IPS-NIHi7 (cell line): Measurements from ENCODE around the gene BRAT1.

Source experiments
- DNase-seq: peaks from one replicate; pipeline ENCODE4 v3.0.0; 2012; ENCODE audit warnings: mixed read lengths; ENCODE audit errors: extremely low spot score

Gene BRAT1

GRCh38 chr7:2495418-2496299, 59.7 kb downstream of the BRAT1 start:
- DNase-seq: peak; percentile 82

DNA sequence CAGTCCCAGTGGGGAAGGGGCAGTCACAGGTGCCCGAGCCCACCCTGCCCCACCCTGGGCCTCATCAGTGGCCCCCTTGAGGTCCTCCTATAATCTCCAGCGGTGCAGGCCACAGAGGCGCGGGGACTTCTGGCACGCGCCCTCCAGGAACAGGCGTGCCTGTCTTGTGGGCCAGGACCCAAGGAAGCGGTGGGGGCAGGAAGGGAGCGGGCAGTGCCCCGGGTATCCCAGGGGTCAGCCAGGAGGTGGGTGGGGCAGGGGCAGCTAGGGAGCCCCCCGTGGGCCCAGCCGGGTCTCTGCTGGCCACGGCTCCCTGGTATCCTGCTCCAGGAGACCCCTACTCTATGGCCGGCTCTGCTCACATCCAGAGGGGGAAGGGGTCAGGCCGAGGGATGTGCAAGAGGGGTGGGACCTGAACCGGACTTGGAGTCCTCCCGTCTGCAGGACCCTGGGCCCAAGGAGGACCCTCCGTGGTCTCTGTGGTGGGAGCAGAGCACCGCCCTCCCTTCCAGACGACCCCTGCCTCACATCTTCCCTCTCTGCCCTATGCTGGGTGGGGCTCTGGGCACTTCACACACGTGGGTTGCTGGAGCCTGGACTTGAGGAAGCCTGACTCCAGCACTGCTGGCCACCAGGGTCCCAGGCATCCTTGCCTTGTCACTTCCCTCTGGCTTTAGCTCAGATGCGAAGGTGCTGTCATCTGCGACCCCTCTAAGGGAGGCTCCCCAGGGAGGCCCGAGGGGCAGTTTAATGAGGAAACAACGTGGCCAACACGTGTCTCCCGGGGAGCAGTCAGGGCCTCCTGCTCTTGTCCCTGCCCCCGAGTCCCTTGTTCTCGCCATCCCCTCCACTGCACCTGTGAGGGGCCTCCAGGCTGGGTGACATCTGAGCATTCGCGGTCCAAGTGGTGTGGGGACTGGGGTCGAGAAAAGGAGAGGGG, 60.9 kb downstream of the BRAT1 start:
- DNase-seq: no peak

GRCh38 chr7:2493205-2494164, 61.8 kb downstream of the BRAT1 start:
- no peak for DNase-seq

DNA sequence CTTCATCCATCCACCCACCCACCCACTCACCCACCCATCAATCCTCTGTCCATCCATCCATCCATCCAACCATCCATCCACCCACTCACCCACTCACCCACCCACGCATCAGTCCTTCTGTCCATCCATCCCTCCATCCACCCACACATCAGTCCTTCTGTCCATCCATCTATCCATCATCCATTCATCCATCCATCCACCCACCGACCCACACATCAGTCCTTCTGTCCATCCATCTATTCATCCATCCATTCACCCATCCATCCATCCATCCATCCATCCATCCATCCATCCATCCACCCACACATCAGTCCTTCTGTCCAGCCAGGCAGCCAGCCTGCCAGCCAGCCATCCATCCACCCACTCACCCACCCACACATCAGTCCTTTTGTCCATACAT, 63.3 kb downstream of the BRAT1 start:
- no peak for DNase-seq

DNA sequence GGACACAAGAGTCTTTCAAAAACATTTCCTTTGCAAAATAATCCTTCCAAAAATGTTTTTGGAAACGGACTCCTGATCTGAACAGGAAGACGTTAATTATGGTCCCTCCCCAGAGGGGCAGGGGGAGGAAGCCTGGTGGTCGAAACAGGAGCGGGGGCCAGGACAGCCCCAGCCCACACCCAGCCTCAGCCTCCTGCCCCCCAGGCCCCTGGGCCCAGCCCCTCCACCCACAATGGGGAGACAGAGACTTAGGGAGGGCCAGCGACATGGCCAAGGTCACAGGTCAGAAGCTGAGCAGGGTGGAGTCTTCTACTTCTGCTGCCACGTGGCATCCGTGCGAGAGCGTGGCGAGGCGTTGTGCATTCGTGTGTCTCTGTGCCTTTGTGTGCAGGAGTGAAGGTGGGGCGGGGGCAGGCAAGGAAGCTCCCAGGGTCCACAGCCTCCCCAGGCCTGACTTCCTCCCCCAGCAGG, 65.1 kb downstream of the BRAT1 start:
- no peak for DNase-seq

DNA sequence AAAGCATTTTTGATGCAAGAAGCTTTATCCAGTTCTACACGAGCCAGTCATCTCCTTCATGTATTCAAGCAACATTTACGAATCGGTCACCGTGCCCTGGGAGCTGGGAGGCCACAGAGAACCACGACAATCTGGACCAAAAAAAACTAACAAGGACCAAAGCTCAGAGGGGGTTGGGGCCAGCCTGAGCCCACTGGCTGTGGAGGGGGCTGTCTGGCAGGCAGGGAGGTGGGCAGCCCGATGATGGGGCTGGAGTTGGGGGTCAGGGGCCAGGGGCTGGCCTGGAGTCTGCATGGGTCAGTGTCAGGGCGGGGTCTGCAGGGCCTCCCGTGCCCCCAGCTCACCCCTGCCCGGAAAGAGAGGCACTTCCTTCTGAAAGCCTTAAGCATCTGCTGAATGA, 66.6 kb downstream of the BRAT1 start:
- no peak for DNase-seq

DNA sequence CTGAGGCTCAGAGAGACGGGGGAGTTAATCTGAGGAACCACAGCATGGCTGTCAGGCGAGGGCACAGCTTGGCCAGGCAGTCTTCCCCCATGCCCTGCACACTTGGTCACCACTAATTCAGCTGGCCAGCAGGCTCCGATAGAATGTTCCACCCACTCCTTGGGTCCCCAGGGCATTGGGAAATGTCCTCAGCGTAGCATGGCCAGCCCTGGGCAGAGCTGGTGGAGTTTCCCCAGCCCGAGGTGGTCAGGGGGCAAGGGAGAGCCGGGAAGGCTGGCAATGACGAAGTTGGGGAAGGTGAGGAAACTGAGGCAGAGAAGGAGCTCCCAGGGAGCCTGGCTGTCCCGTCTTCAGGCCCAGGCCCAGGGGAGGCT, 67.1 kb downstream of the BRAT1 start:
- DNase-seq: no peak
